ENCODE measurements around the gene CD300E. TPM values are rescaled to one million over a fixed set of nuclear protein-coding genes. Genes with fewer than 3 reads are reported as not detected.

Gene CD300E
- polyA plus RNA-seq, 1 donor (not counting 4 experiments of a cell fraction or from before 2014, with no cell fraction given) = not detected

DNA sequence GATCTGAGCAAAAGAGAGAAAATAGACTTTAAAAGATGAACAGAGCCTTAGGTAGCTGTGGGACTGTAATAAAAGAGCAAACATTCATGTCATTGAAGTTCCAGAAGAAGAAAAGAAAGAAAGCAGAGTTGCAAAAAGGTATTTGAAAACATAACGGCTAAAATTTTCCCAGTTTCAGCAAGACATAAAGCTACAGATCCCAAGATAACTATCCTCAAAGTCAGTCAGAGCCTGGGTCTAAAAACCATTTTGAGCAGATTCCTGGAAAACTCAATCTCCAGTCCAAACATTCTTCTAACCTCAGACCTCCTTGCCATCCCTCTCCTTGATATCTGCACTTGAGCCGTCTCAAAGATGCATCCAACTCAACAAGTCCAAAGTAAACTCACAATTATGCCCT, 20.9 kb upstream of the CD300E start:
- no peak overlapping the region for H2AFZ ChIP-seq (ENCODE audit: control insufficient read depth, low read length)
- H3K4me3 ChIP-seq (ENCODE audit: control insufficient read depth in 2 of 3, extremely low read depth in 1 of 3, insufficient read depth in 2 of 3, low read depth in 1 of 3, low read length in 3 of 3) = no peak overlapping the region
- H3K9me3 ChIP-seq (ENCODE audit: control insufficient read depth, low read depth, low read length) = no peaks in the 10 kb centered on the region
- H3K9me1 ChIP-seq (ENCODE audit: control insufficient read depth, extremely low read depth, insufficient read depth, low read length) = no peaks in the 10 kb centered on the region
- TF ChIP-seq, protein P1, sequence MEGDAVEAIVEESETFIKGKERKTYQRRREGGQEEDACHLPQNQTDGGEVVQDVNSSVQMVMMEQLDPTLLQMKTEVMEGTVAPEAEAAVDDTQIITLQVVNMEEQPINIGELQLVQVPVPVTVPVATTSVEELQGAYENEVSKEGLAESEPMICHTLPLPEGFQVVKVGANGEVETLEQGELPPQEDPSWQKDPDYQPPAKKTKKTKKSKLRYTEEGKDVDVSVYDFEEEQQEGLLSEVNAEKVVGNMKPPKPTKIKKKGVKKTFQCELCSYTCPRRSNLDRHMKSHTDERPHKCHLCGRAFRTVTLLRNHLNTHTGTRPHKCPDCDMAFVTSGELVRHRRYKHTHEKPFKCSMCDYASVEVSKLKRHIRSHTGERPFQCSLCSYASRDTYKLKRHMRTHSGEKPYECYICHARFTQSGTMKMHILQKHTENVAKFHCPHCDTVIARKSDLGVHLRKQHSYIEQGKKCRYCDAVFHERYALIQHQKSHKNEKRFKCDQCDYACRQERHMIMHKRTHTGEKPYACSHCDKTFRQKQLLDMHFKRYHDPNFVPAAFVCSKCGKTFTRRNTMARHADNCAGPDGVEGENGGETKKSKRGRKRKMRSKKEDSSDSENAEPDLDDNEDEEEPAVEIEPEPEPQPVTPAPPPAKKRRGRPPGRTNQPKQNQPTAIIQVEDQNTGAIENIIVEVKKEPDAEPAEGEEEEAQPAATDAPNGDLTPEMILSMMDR (optimal IDR thresholded peaks at IDR 0.05 in 1 of 3, IDR thresholded peaks at IDR 0.05 in 1 of 3, conservative IDR thresholded peaks at IDR 0.05 in 1 of 3; ENCODE audit: extremely low read depth in 1 of 3, insufficient read depth in 2 of 3, low read length in 3 of 3) = no peak
- no peak for TF ChIP-seq EZH2 (IDR thresholded peaks at IDR 0.05; ENCODE audit: low read length)
- dilution Hi-C loops (cut with MboI; ENCODE audit: extremely low pct_ligation_motif_present, low sequenced_read_pairs) = no loop called here
- H3K9ac ChIP-seq (ENCODE audit: control insufficient read depth, extremely low read depth, insufficient read depth, low read length) = no peak overlapping the region
- no peaks in the 10 kb centered on the region for H3K36me3 ChIP-seq (ENCODE audit: control insufficient read depth in 2 of 2, extremely low read depth in 1 of 2, insufficient read depth in 2 of 2, low read length in 2 of 2)
- FAIRE-seq (no peak), DNase-seq (ENCODE audit: low read depth, low spot score) (no peak)
- no peaks in the 10 kb centered on the region for H4K20me1 ChIP-seq (ENCODE audit: control insufficient read depth, extremely low read depth, insufficient read depth, low read length)
- H3K27ac ChIP-seq (ENCODE audit: control insufficient read depth, insufficient read depth, low read length) = no peak overlapping the region
- H3K27me3 ChIP-seq (ENCODE audit: control insufficient read depth, extremely low read depth, insufficient read depth, low read length) = peaks cover 16% of the 10 kb centered on the region
- H3K79me2 ChIP-seq (ENCODE audit: control insufficient read depth, insufficient read depth, low read length) = no peaks in the 10 kb centered on the region
- no peaks in the 10 kb centered on the region for H3K4me1 ChIP-seq (ENCODE audit: control insufficient read depth, extremely low read depth, insufficient read depth, low read length)
- H3K4me2 ChIP-seq (ENCODE audit: control insufficient read depth, extremely low read depth, insufficient read depth, low read depth, low read length) = no peak overlapping the region

DNA sequence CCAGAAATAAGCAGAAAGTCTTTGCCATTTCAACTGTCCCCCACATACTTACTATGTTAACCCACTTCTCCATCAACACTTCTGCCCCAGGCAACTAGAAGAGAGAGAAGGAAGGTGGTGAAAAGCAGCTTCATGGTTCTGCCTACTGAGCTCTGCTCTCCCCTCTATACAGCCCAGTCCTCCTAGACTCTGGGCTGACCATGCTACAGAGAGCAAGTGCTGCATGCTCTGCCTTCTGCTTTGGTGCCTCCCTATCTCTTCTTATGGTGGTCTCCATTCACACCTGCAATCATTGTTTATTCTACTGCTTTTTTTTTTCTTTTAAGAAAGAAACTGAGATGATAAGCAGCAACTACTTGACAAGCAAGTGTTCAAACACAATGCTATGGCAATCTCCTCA, 20.3 kb upstream of the CD300E start:
- H3K27me3 ChIP-seq (ENCODE audit: control insufficient read depth, extremely low read depth, insufficient read depth, low read length) = peaks cover 13% of the 10 kb centered on the region
- no peak overlapping the region for H3K4me2 ChIP-seq (ENCODE audit: control insufficient read depth, extremely low read depth, insufficient read depth, low read depth, low read length)
- no peak for DNase-seq (ENCODE audit: low read depth, low spot score)
- H3K4me1 ChIP-seq (ENCODE audit: control insufficient read depth, extremely low read depth, insufficient read depth, low read length) = no peaks in the 10 kb centered on the region
- H3K9ac ChIP-seq (ENCODE audit: control insufficient read depth, extremely low read depth, insufficient read depth, low read length) = no peak overlapping the region
- TF ChIP-seq, protein P1 (optimal IDR thresholded peaks at IDR 0.05 in 1 of 3, IDR thresholded peaks at IDR 0.05 in 1 of 3, conservative IDR thresholded peaks at IDR 0.05 in 1 of 3; ENCODE audit: extremely low read depth in 1 of 3, insufficient read depth in 2 of 3, low read length in 3 of 3) = no peak
- H3K9me1 ChIP-seq (ENCODE audit: control insufficient read depth, extremely low read depth, insufficient read depth, low read length) = no peaks in the 10 kb centered on the region
- H2AFZ ChIP-seq (ENCODE audit: control insufficient read depth, low read length) = no peak overlapping the region
- H3K27ac ChIP-seq (ENCODE audit: control insufficient read depth, insufficient read depth, low read length) = no peak overlapping the region
- no peak for FAIRE-seq
- H3K4me3 ChIP-seq (ENCODE audit: control insufficient read depth in 2 of 3, extremely low read depth in 1 of 3, insufficient read depth in 2 of 3, low read depth in 1 of 3, low read length in 3 of 3) = no peak overlapping the region
- no peaks in the 10 kb centered on the region for H3K9me3 ChIP-seq (ENCODE audit: control insufficient read depth, low read depth, low read length)
- no peaks in the 10 kb centered on the region for H4K20me1 ChIP-seq (ENCODE audit: control insufficient read depth, extremely low read depth, insufficient read depth, low read length)
- H3K36me3 ChIP-seq (ENCODE audit: control insufficient read depth in 2 of 2, extremely low read depth in 1 of 2, insufficient read depth in 2 of 2, low read length in 2 of 2) = no peaks in the 10 kb centered on the region
- no peaks in the 10 kb centered on the region for H3K79me2 ChIP-seq (ENCODE audit: control insufficient read depth, insufficient read depth, low read length)
- dilution Hi-C loops (cut with MboI; ENCODE audit: extremely low pct_ligation_motif_present, low sequenced_read_pairs) = no loop called here

Measured in keratinocyte (primary cell).